Breast epithelium (tissue), 4 donors: ENCODE measurements around the gene USP6NL. TPM values are rescaled to one million over a fixed set of nuclear protein-coding genes. Genes with fewer than 3 reads are reported as not detected.
"Not testable (repeated sequence)": the region's sequence is repeated elsewhere in the genome, so short reads cannot be mapped to it uniquely, and the experiment has no call there.

Experiments
- DNase-seq, 2 donors: peaks; one replicate each; pipeline ENCODE4 v3.0.0-alpha.2; 2019; ENCODE audit warnings: low spot score in 2 of 2
- H3K27ac ChIP-seq, 2 donors: fragments of 200-600 bp; sonication (generic) in 1 of 2; one replicate each; pipeline ENCODE4 v1.5.1; 2016 to 2019; ENCODE audit warnings: mild to moderate bottlenecking in 1 of 2
- H3K27me3 ChIP-seq, 2 donors: fragments of 200-600 bp; sonication (generic) in 1 of 2; one replicate each; pipeline versions ENCODE4 v1.5.1 to v1.6.0; 2017 to 2019; ENCODE audit warnings: control low read depth in 1 of 2, mild to moderate bottlenecking in 1 of 2
- H3K36me3 ChIP-seq: fragments of 200-600 bp; one replicate; pipeline ENCODE4 v1.5.1; 2019
- H3K4me1 ChIP-seq, 2 donors: fragments of 200-600 bp; sonication (generic); one replicate each; pipeline ENCODE4 v1.5.1; 2016 to 2019; ENCODE audit warnings: control low read depth in 1 of 2
- H3K4me3 ChIP-seq, 3 donors: fragments of 200-600 bp; sonication (generic); 1 replicate in 2 of 3; 2 replicates in 1 of 3; pipeline ENCODE4 v1.5.1; 2016 to 2019; ENCODE audit warnings: mild to moderate bottlenecking in 3 of 3, moderate library complexity in 2 of 3
- H3K9me3 ChIP-seq, 2 donors: fragments of 200-600 bp; sonication (generic) in 1 of 2; one replicate each; pipeline ENCODE4 v1.5.1; 2016 to 2019; ENCODE audit warnings: control low read depth in 1 of 2
- CTCF ChIP-seq, 3 donors: fragments of 450-650 bp; IDR thresholded peaks; one replicate each; pipeline ENCODE4 v1.5.1; 2016 to 2017; ENCODE audit warnings: antibody characterized with exemption in 3 of 3, mild to moderate bottlenecking in 3 of 3, moderate library complexity in 3 of 3
- POLR2A ChIP-seq: fragments of 450-650 bp; IDR thresholded peaks from one replicate; pipeline ENCODE4 v1.6.1; 2016; ENCODE audit warnings: antibody characterized with exemption, mild to moderate bottlenecking, moderate library complexity
- POLR2AphosphoS5 ChIP-seq, 3 donors: sonication (generic); formaldehyde crosslinking; IDR thresholded peaks; one replicate each; pipeline ENCODE4 v1.6.1; 2017; ENCODE audit warnings: antibody characterized with exemption in 3 of 3
- intact Hi-C: fragments of 100-400 bp; cut with DNase I; formaldehyde crosslinking; loops from one replicate; pipeline ENCODE4 v1.15.1; 2023; ENCODE audit warnings: low total_unique reads
- total RNA-seq, 3 donors: library from RNA; depleted of rRNA; stranded (reverse); fragments of >200 nt; gene quantifications; one replicate each; pipeline ENCODE4 v1.1.0, GENCODE V29; 2016

The USP6NL gene
- total RNA-seq, 3 donors from 2014 or later = 13.8 to 28.7 (median 19.7) TPM

- Histone ChIP-seq H3K4me3 (no peak overlapping the region), H3K27ac (no peak overlapping the region), H3K9me3 (no peaks in the 10 kb centered on the region), H3K36me3 (no peaks in the 10 kb centered on the region), H3K27me3 (no peaks in the 10 kb centered on the region), H3K4me1 (no peaks in the 10 kb centered on the region)
- no peak for DNase-seq
- intact Hi-C loops = no loop called here
- TF ChIP-seq POLR2AphosphoS5 (IDR thresholded peaks at IDR 0.05) (no peak), POLR2A (no peak)
Observed at GRCh38 chr10:11629731-11630130, 18.3 kb upstream of the USP6NL start.

GRCh38 chr10:11627941-11628340 lies 16.5 kb upstream of the USP6NL start:
- DNase-seq, H3K27ac ChIP-seq, intact Hi-C loops, H3K4me1 ChIP-seq, H3K27me3 ChIP-seq, H3K36me3 ChIP-seq, H3K9me3 ChIP-seq, H3K4me3 ChIP-seq: not testable (repeated sequence)

- Histone ChIP-seq H3K36me3 (no peaks in the 10 kb centered on the region), H3K4me3 (no peak overlapping the region), H3K27ac (no peak overlapping the region), H3K27me3 (no peaks in the 10 kb centered on the region), H3K9me3 (no peaks in the 10 kb centered on the region), H3K4me1 (no peaks in the 10 kb centered on the region)
- DNase-seq = no peak
- TF ChIP-seq POLR2AphosphoS5 (IDR thresholded peaks at IDR 0.05) (no peak), CTCF (IDR thresholded peaks at IDR 0.05) (no peak), POLR2A (no peak)
- intact Hi-C loops = no loop called here
Observed at GRCh38 chr10:11626071-11626470, 14.6 kb upstream of the USP6NL start.

- no peaks in the 10 kb centered on the region for H3K27me3 ChIP-seq
- H3K4me1 ChIP-seq = no peaks in the 10 kb centered on the region
- TF ChIP-seq CTCF (IDR thresholded peaks at IDR 0.05) = no peak
- no peak for TF ChIP-seq POLR2A
- TF ChIP-seq POLR2AphosphoS5 (IDR thresholded peaks at IDR 0.05) = no peak
- intact Hi-C loops = no loop called here
- no peak overlapping the region for H3K4me3 ChIP-seq
- no peaks in the 10 kb centered on the region for H3K9me3 ChIP-seq
- no peak overlapping the region for H3K27ac ChIP-seq
- no peaks in the 10 kb centered on the region for H3K36me3 ChIP-seq
- DNase-seq = no peak
Observed at GRCh38 chr10:11625019-11625735, 13.7 kb upstream of the USP6NL start.

- no peaks in the 10 kb centered on the region for H3K4me1 ChIP-seq
- DNase-seq = no peak
- H3K9me3 ChIP-seq = peaks cover 0 to 7% of the 10 kb centered on the region in 2 donors
- H3K36me3 ChIP-seq = no peaks in the 10 kb centered on the region
- no peak for TF ChIP-seq POLR2AphosphoS5 (IDR thresholded peaks at IDR 0.05)
- TF ChIP-seq POLR2A = no peak
- no peak for TF ChIP-seq CTCF (IDR thresholded peaks at IDR 0.05)
- H3K27ac ChIP-seq = no peak overlapping the region
- intact Hi-C loops = no loop called here
- no peak overlapping the region for H3K4me3 ChIP-seq
- no peaks in the 10 kb centered on the region for H3K27me3 ChIP-seq
Observed at GRCh38 chr10:11617233-11617632, 5.8 kb upstream of the USP6NL start.

- H3K36me3 ChIP-seq = no peaks in the 10 kb centered on the region
- H3K27ac ChIP-seq = no peak overlapping the region
- H3K4me1 ChIP-seq = no peaks in the 10 kb centered on the region
- DNase-seq = no peak
- H3K4me3 ChIP-seq = no peak overlapping the region
- intact Hi-C loops = no loop called here
- H3K27me3 ChIP-seq = no peaks in the 10 kb centered on the region
- no peak for TF ChIP-seq POLR2A
- no peak for TF ChIP-seq POLR2AphosphoS5 (IDR thresholded peaks at IDR 0.05)
- H3K9me3 ChIP-seq = peaks cover 0 to 7% of the 10 kb centered on the region in 2 donors
Observed at GRCh38 chr10:11616021-11616420, 4.6 kb upstream of the USP6NL start.
